Upper lobe of left lung (tissue), 4 donors: ENCODE results near the gene LAG3.

Source experiments
- CTCF ChIP-seq, 6 experiments: fragments of 450-650 bp in 4 of 6; fragments of 200-600 bp in 2 of 6; sonication (generic) in 2 of 6; IDR thresholded peaks; one replicate each; pipeline ENCODE4 v1.5.1; 2016 to 2019; ENCODE audit warnings: antibody characterized with exemption in 6 of 6
- POLR2A ChIP-seq, 4 donors: fragments of 450-650 bp; IDR thresholded peaks; one replicate each; pipeline ENCODE4 v1.5.1; 2016 to 2017; ENCODE audit warnings: antibody characterized with exemption in 4 of 4, mild to moderate bottlenecking in 2 of 4

- TF ChIP-seq POLR2A (IDR thresholded peaks at IDR 0.05) (no peak), CTCF (IDR thresholded peaks at IDR 0.05) (no peak)
These were observed 1.5 kb downstream of the LAG3 start for GRCh38 chr12:6773590-6774351.
